Sciatic nerve (tissue), 2 donors: ENCODE data around the gene TENM3. TPM values are rescaled to one million over a fixed set of nuclear protein-coding genes. Genes with fewer than 3 reads are reported as not detected.
A peak's percentile ranks its signal among the peaks of the same experiment; 100 is the strongest.

Source experiments
- ATAC-seq: fragments of 200-7000 bp; cut with Tn5 transposase; one replicate; pipeline ENCODE4 v1.9.1; 2020; ENCODE audit warnings: mild to moderate bottlenecking, moderate library complexity
- DNase-seq: peaks from one replicate; pipeline ENCODE4 v3.0.0-alpha.2; 2020; ENCODE audit warnings: low spot score
- intact Hi-C: fragments of 100-400 bp; cut with DNase I; formaldehyde crosslinking; loops from one replicate; pipeline ENCODE4 v1.14.2; 2022
- total RNA-seq: library from RNA; stranded (reverse); fragmentation: NEBNext Ultra II Directional; extraction: Animal tissue kit (Norgen Biotek cat#: 25700); gene quantifications from one replicate; pipeline ENCODE4 v1.2.1, GENCODE V29; 2021
- donor health status: DM: no; HTN: no; CAD: no.
- donor health status: DM: no; HTN: no; CAD: no.

The TENM3 gene
- total RNA-seq, 1 donor from 2014 or later: 38.2 TPM

- DNase-seq (no peak), ATAC-seq (peak; percentile 57)
- intact Hi-C loops: loop anchor here (5.0 kb wide), 1 partner anchor 1212 kb away; no protein-coding TSS in a partner anchor
Measured at GRCh38 chr4:182454440-182455013, 211.3 kb downstream of the TENM3 start.

- no peak for DNase-seq
- ATAC-seq: no peak
- intact Hi-C loops: no loop called here
Measured at GRCh38 chr4:182465114-182465513, 221.9 kb downstream of the TENM3 start.

- DNase-seq (no peak), ATAC-seq (no peak)
- intact Hi-C loops: no loop called here
Measured at GRCh38 chr4:182465979-182466378, 222.8 kb downstream of the TENM3 start.

GRCh38 chr4:182470215-182470614 is 227.0 kb downstream of the TENM3 start:
- no peak for ATAC-seq
- intact Hi-C loops: no loop called here
- no peak for DNase-seq

- DNase-seq (no peak), ATAC-seq (no peak)
- intact Hi-C loops: no loop called here
Measured at GRCh38 chr4:182475539-182475938, 232.3 kb downstream of the TENM3 start.

- no peak for ATAC-seq
- DNase-seq: no peak
- intact Hi-C loops: no loop called here
Measured at GRCh38 chr4:182478475-182478874, 235.3 kb downstream of the TENM3 start.

- no peak for DNase-seq
- ATAC-seq: no peak
- intact Hi-C loops: no loop called here
Measured at GRCh38 chr4:182483685-182484084, 240.5 kb downstream of the TENM3 start.

- intact Hi-C loops: no loop called here
Measured at GRCh38 chr4:182486881-182487280, 243.7 kb downstream of the TENM3 start.

GRCh38 chr4:182488896-182489295 is 245.7 kb downstream of the TENM3 start:
- no peak for DNase-seq
- intact Hi-C loops: no loop called here
- ATAC-seq: no peak

More at GRCh38 chr4:182486881-182487280, 243.7 kb downstream of the TENM3 start:
- DNase-seq: no peak
- no peak for ATAC-seq

- ATAC-seq: no peak
- DNase-seq: no peak
- intact Hi-C loops: no loop called here
Measured at GRCh38 chr4:182489607-182490006, 246.4 kb downstream of the TENM3 start.

- DNase-seq (no peak), ATAC-seq (no peak)
- intact Hi-C loops: no loop called here
Measured at GRCh38 chr4:182491719-182492118, 248.5 kb downstream of the TENM3 start.

- ATAC-seq: peak; percentile 57
Measured at GRCh38 chr4:182492423-182492822, 249.2 kb downstream of the TENM3 start.

GRCh38 chr4:182493377-182493776 is 250.2 kb downstream of the TENM3 start:
- DNase-seq: no peak
- intact Hi-C loops: no loop called here
- ATAC-seq: no peak

More at GRCh38 chr4:182492423-182492822, 249.2 kb downstream of the TENM3 start:
- intact Hi-C loops: no loop called here
- no peak for DNase-seq

GRCh38 chr4:182494103-182494502 is 250.9 kb downstream of the TENM3 start:
- intact Hi-C loops: no loop called here
- no peak for DNase-seq
- no peak for ATAC-seq

- intact Hi-C loops: no loop called here
- DNase-seq (no peak), ATAC-seq (no peak)
Measured at GRCh38 chr4:182495031-182495430, 251.8 kb downstream of the TENM3 start.

GRCh38 chr4:182495645-182496385 is 252.6 kb downstream of the TENM3 start:
- intact Hi-C loops: no loop called here
- DNase-seq: no peak
- ATAC-seq: no peak

GRCh38 chr4:182496408-182496807 is 253.2 kb downstream of the TENM3 start:
- DNase-seq: no peak
- ATAC-seq: no peak
- intact Hi-C loops: no loop called here

- intact Hi-C loops: no loop called here
- DNase-seq (no peak), ATAC-seq (no peak)
Measured at GRCh38 chr4:182502064-182502463, 258.9 kb downstream of the TENM3 start.

- DNase-seq (no peak), ATAC-seq (no peak)
- intact Hi-C loops: no loop called here
Measured at GRCh38 chr4:182504463-182504862, 261.3 kb downstream of the TENM3 start.

GRCh38 chr4:182507805-182508204 is 264.6 kb downstream of the TENM3 start:
- DNase-seq: no peak
- no peak for ATAC-seq
- intact Hi-C loops: no loop called here

GRCh38 chr4:182510836-182511235 is 267.6 kb downstream of the TENM3 start:
- no peak for ATAC-seq
- DNase-seq: no peak
- intact Hi-C loops: no loop called here
